Measurements from ENCODE around the gene SIPA1L3.
"Not testable (repeated sequence)": the region's sequence is repeated elsewhere in the genome, so short reads cannot be mapped to it uniquely, and the experiment has no call there.

The SIPA1L3 gene

GRCh38 chr19:38024992-38025908 lies 118.2 kb downstream of the SIPA1L3 start:
- DNase-seq, result no peak

GRCh38 chr19:38025909-38026307 lies 118.9 kb downstream of the SIPA1L3 start:
- DNase-seq, result no peak

- no peak for DNase-seq
Observed at GRCh38 chr19:38028913-38029510, 122.0 kb downstream of the SIPA1L3 start.

GRCh38 chr19:38030001-38030400 lies 123.0 kb downstream of the SIPA1L3 start:
- not testable (repeated sequence) for DNase-seq

- DNase-seq, result no peak
Observed at GRCh38 chr19:38030686-38031422, 123.8 kb downstream of the SIPA1L3 start.

GRCh38 chr19:38031423-38031770 lies 124.4 kb downstream of the SIPA1L3 start:
- no peak for DNase-seq

GRCh38 chr19:38032151-38032550 lies 125.1 kb downstream of the SIPA1L3 start:
- no peak for DNase-seq

GRCh38 chr19:38032951-38033350 lies 125.9 kb downstream of the SIPA1L3 start:
- no peak for DNase-seq

- peak; percentile 85 for DNase-seq
Observed at GRCh38 chr19:38033658-38034491, 126.9 kb downstream of the SIPA1L3 start.

GRCh38 chr19:38034492-38034860 lies 127.5 kb downstream of the SIPA1L3 start:
- no peak for DNase-seq

GRCh38 chr19:38035515-38036495 lies 128.8 kb downstream of the SIPA1L3 start:
- no peak for DNase-seq

- no peak for DNase-seq
Observed at GRCh38 chr19:38036707-38037611, 130.0 kb downstream of the SIPA1L3 start.

- DNase-seq, result no peak
Observed at GRCh38 chr19:38039966-38040365, 133.0 kb downstream of the SIPA1L3 start.

GRCh38 chr19:38042132-38042531 lies 135.1 kb downstream of the SIPA1L3 start:
- no peak for DNase-seq

- no peak for DNase-seq
Observed at GRCh38 chr19:38043649-38044144, 136.7 kb downstream of the SIPA1L3 start.

- no peak for DNase-seq
Observed at GRCh38 chr19:38044267-38045111, 137.5 kb downstream of the SIPA1L3 start.

- no peak for DNase-seq
Observed at GRCh38 chr19:38045554-38046253, 138.7 kb downstream of the SIPA1L3 start.

GRCh38 chr19:38046254-38047048 lies 139.4 kb downstream of the SIPA1L3 start:
- DNase-seq, result peak; percentile 3
